CD4-positive, CD25-positive, alpha-beta regulatory T cell (primary cell): ENCODE data around the gene EPHB6. TPM values are rescaled to one million over a fixed set of nuclear protein-coding genes. Genes with fewer than 3 reads are reported as not detected.

ENCODE experiments used
- ATAC-seq, 2 donors: fragments of 150-1000 bp; cut with Tn5 transposase; one replicate each; pipeline ENCODE4 v1.10.0; 2021; ENCODE audit warnings: low read depth in 2 of 2, moderate number of reproducible peaks in 2 of 2, moderate library complexity in 1 of 2
- DNase-seq, 3 donors: peaks; one replicate each; pipeline versions ENCODE4 v3.0.0 to v3.0.0-alpha.2; 2012 to 2022; ENCODE audit warnings: mixed read lengths in 1 of 3
- H3K27ac ChIP-seq: one replicate; pipeline ENCODE4 v1.7.0; 2013; ENCODE audit warnings: mild to moderate bottlenecking, low read length; ENCODE audit not compliant: insufficient read depth, poor library complexity, severe bottlenecking
- H3K27me3 ChIP-seq: one replicate; pipeline ENCODE4 v1.7.0; 2013; ENCODE audit warnings: low read length; ENCODE audit not compliant: control insufficient read depth, insufficient read depth
- H3K36me3 ChIP-seq: one replicate; pipeline ENCODE4 v1.7.0; 2013; ENCODE audit warnings: mild to moderate bottlenecking, low read length, moderate library complexity; ENCODE audit not compliant: control insufficient read depth, insufficient read depth
- H3K4me1 ChIP-seq: 2 replicates; pipeline ENCODE4 v1.7.0; 2013; ENCODE audit warnings: mild to moderate bottlenecking, low read length; ENCODE audit not compliant: insufficient read depth, control insufficient read depth, poor library complexity, severe bottlenecking
- H3K4me3 ChIP-seq: one replicate; pipeline ENCODE4 v1.7.0; 2013; ENCODE audit warnings: low read depth, mild to moderate bottlenecking, low read length, moderate library complexity
- H3K9me3 ChIP-seq, 2 experiments: 1 replicate in 1 of 2; 2 replicates in 1 of 2; pipeline ENCODE4 v1.7.0; 2013; ENCODE audit warnings: low read length in 2 of 2, mild to moderate bottlenecking in 1 of 2, moderate library complexity in 1 of 2; ENCODE audit not compliant: control insufficient read depth in 2 of 2
- H3K27ac Mint-ChIP-seq, 3 donors: one replicate each; pipeline ENCODE4 v1.8.0; 2020 to 2022; ENCODE audit warnings: mild to moderate bottlenecking in 3 of 3, mixed read lengths in 3 of 3, moderate library complexity in 2 of 3
- H3K27me3 Mint-ChIP-seq: one replicate; pipeline ENCODE4 v1.8.0; 2022; ENCODE audit warnings: mild to moderate bottlenecking, mixed read lengths
- H3K36me3 Mint-ChIP-seq: one replicate; pipeline ENCODE4 v1.8.0; 2020; ENCODE audit warnings: mixed read lengths
- H3K4me1 Mint-ChIP-seq, 4 donors: one replicate each; pipeline ENCODE4 v1.8.0; 2020 to 2022; ENCODE audit warnings: mixed read lengths in 4 of 4, mild to moderate bottlenecking in 1 of 4
- H3K4me3 Mint-ChIP-seq, 4 donors: one replicate each; pipeline ENCODE4 v1.8.0; 2020 to 2022; ENCODE audit warnings: mild to moderate bottlenecking in 4 of 4, mixed read lengths in 4 of 4, moderate library complexity in 3 of 4
- H3K9me3 Mint-ChIP-seq, 7 donors: one replicate each; pipeline ENCODE4 v1.8.0; 2020 to 2022; ENCODE audit warnings: mixed read lengths in 7 of 7, mild to moderate bottlenecking in 3 of 7, moderate library complexity in 2 of 7
- polyA plus RNA-seq, 4 donors: library from polyadenylated mRNA; unstranded; fragments of 300-500 nt; fragmentation: Illumina TruSeq; gene quantifications; one replicate each; pipeline ENCODE4 v1.2.3, GENCODE V29; 2021
- total RNA-seq: library from RNA; stranded (reverse); gene quantifications from one replicate; pipeline ENCODE4 v1.2.3, GENCODE V29; 2022

EPHB6 gene
- total and polyA plus RNA-seq, 5 donors from 2014 or later: 22.4 to 58.0 (median 29.7) TPM

- peaks cover 41% of the 10 kb centered on the region for H3K27me3 Mint-ChIP-seq
- no peak overlapping the region for H3K4me3 Mint-ChIP-seq
These were observed 61.6 kb downstream of the EPHB6 start for GRCh38 chr7:142916508-142916907.

GRCh38 chr7:142917447-142917846 lies 62.6 kb downstream of the EPHB6 start:
- ATAC-seq: no peak
- H3K4me1 ChIP-seq: no peaks in the 10 kb centered on the region
- no peaks in the 10 kb centered on the region for H3K36me3 ChIP-seq
- H3K27ac ChIP-seq: no peak overlapping the region
- no peak overlapping the region for H3K4me3 ChIP-seq
- H3K9me3 Mint-ChIP-seq: peaks cover 0 to 1% (median 0%) of the 10 kb centered on the region in 7 donors
- no peak overlapping the region for H3K4me3 Mint-ChIP-seq
- DNase-seq: no peak
- H3K36me3 Mint-ChIP-seq: no peaks in the 10 kb centered on the region
- no peaks in the 10 kb centered on the region for H3K4me1 Mint-ChIP-seq
- peaks cover 36% of the 10 kb centered on the region for H3K27me3 Mint-ChIP-seq
- peaks cover 8% of the 10 kb centered on the region for H3K27me3 ChIP-seq
- no peak overlapping the region for H3K27ac Mint-ChIP-seq
- no peaks in the 10 kb centered on the region for H3K9me3 ChIP-seq

More at GRCh38 chr7:142916508-142916907, 61.6 kb downstream of the EPHB6 start:
- Histone ChIP-seq H3K27me3 (peaks cover 8% of the 10 kb centered on the region), H3K9me3 (no peaks in the 10 kb centered on the region), H3K4me3 (no peak overlapping the region), H3K27ac (no peak overlapping the region), H3K4me1 (no peaks in the 10 kb centered on the region), H3K36me3 (no peaks in the 10 kb centered on the region)
- Mint-ChIP-seq H3K27ac (no peak overlapping the region), H3K4me1 (no peaks in the 10 kb centered on the region), H3K9me3 (peaks cover 0 to 1% (median 0%) of the 10 kb centered on the region in 7 donors), H3K36me3 (no peaks in the 10 kb centered on the region)
- DNase-seq (no peak), ATAC-seq (no peak)

- Mint-ChIP-seq H3K36me3 (no peaks in the 10 kb centered on the region), H3K9me3 (peaks cover 0 to 1% (median 0%) of the 10 kb centered on the region in 7 donors), H3K4me3 (no peak overlapping the region), H3K4me1 (no peaks in the 10 kb centered on the region), H3K27ac (no peak overlapping the region), H3K27me3 (peaks cover 32% of the 10 kb centered on the region)
- H3K4me1 ChIP-seq: no peaks in the 10 kb centered on the region
- DNase-seq (no peak), ATAC-seq (no peak)
- peaks cover 6% of the 10 kb centered on the region for H3K27me3 ChIP-seq
- no peak overlapping the region for H3K4me3 ChIP-seq
- no peak overlapping the region for H3K27ac ChIP-seq
- no peaks in the 10 kb centered on the region for H3K36me3 ChIP-seq
- H3K9me3 ChIP-seq: no peaks in the 10 kb centered on the region
These were observed 64.0 kb downstream of the EPHB6 start for GRCh38 chr7:142918901-142919300.

GRCh38 chr7:142919656-142920055 lies 64.8 kb downstream of the EPHB6 start:
- H3K4me1 Mint-ChIP-seq: no peaks in the 10 kb centered on the region
- Histone ChIP-seq H3K36me3 (no peaks in the 10 kb centered on the region), H3K4me1 (no peaks in the 10 kb centered on the region), H3K27ac (no peak overlapping the region), H3K4me3 (no peak overlapping the region), H3K9me3 (no peaks in the 10 kb centered on the region), H3K27me3 (peaks cover 6% of the 10 kb centered on the region)
- DNase-seq (no peak), ATAC-seq (no peak)
- no peak overlapping the region for H3K27ac Mint-ChIP-seq
- H3K4me3 Mint-ChIP-seq: no peak overlapping the region
- H3K9me3 Mint-ChIP-seq: no peaks in the 10 kb centered on the region
- H3K36me3 Mint-ChIP-seq: no peaks in the 10 kb centered on the region
- peaks cover 24% of the 10 kb centered on the region for H3K27me3 Mint-ChIP-seq

Other genes starting within 250 kb of the EPHB6 start
- gene PRSS1, start 105.6 kb upstream of the EPHB6 start, total RNA-seq: not detected
- gene PRSS1, start 105.6 kb upstream of the EPHB6 start, polyA plus RNA-seq: under 1 TPM in 1 of 4 donors, not detected in 3; 0.49 TPM
- 0.52 TPM for gene PRSS2, start 84.1 kb upstream of the EPHB6 start, total RNA-seq
- gene PRSS2, start 84.1 kb upstream of the EPHB6 start, polyA plus RNA-seq: 1 to 10 TPM; 1.5 to 3.2 (median 2.7) TPM
- gene TRPV6, start 30.7 kb downstream of the EPHB6 start, total RNA-seq: not detected
- gene TRPV6, start 30.7 kb downstream of the EPHB6 start, polyA plus RNA-seq: under 1 TPM in 2 of 4 donors, not detected in 2; 0.17 to 0.30 TPM
- gene TRPV5, start 78.7 kb downstream of the EPHB6 start, total RNA-seq: not detected
- gene TRPV5, start 78.7 kb downstream of the EPHB6 start, polyA plus RNA-seq: not detected
- not detected for gene LLCFC1, start 84.4 kb downstream of the EPHB6 start, total RNA-seq
- not detected for gene LLCFC1, start 84.4 kb downstream of the EPHB6 start, polyA plus RNA-seq
- 1.1 TPM for gene KEL, start 107.3 kb downstream of the EPHB6 start, total RNA-seq
- gene KEL, start 107.3 kb downstream of the EPHB6 start, polyA plus RNA-seq: not detected
- gene OR9A2, start 172.1 kb downstream of the EPHB6 start, total RNA-seq: not detected
- gene OR9A2, start 172.1 kb downstream of the EPHB6 start, polyA plus RNA-seq: not detected
- not detected for gene OR6V1, start 197.3 kb downstream of the EPHB6 start, total RNA-seq
- not detected for gene OR6V1, start 197.3 kb downstream of the EPHB6 start, polyA plus RNA-seq